WTC11 (cell line): ENCODE results near the gene TRAFD1.

ENCODE experiments used
- AFF4 ChIP-seq: sonication (generic); formaldehyde crosslinking; IDR thresholded peaks from 2 replicates; pipeline ENCODE4 v1.8.1; 2023; ENCODE audit warnings: mild to moderate bottlenecking, missing genetic modification reagents, borderline replicate concordance
- CTCF ChIP-seq: fragments of 200-600 bp; IDR thresholded peaks from 2 replicates; pipeline ENCODE4 v1.8.0; 2022; ENCODE audit warnings: antibody characterized with exemption
- ELF4 ChIP-seq: sonication (generic); formaldehyde crosslinking; IDR thresholded peaks from 2 replicates; pipeline ENCODE4 v1.8.1; 2022; ENCODE audit warnings: low read depth, mild to moderate bottlenecking, moderate library complexity, missing genetic modification reagents
- ETV6 ChIP-seq: sonication (generic); formaldehyde crosslinking; IDR thresholded peaks from 2 replicates; pipeline ENCODE4 v1.8.1; 2022; ENCODE audit warnings: mild to moderate bottlenecking, missing genetic modification reagents
- FOXP4 ChIP-seq: sonication (generic); formaldehyde crosslinking; IDR thresholded peaks from 2 replicates; pipeline ENCODE4 v1.8.0; 2022; ENCODE audit warnings: mild to moderate bottlenecking, missing genetic modification reagents
- HMGXB4 ChIP-seq: sonication (generic); formaldehyde crosslinking; IDR thresholded peaks from 2 replicates; pipeline ENCODE4 v1.8.1; 2023; ENCODE audit warnings: mild to moderate bottlenecking, moderate library complexity, missing genetic modification reagents
- IRF2 ChIP-seq: sonication (generic); formaldehyde crosslinking; IDR thresholded peaks from 2 replicates; pipeline ENCODE4 v1.8.0; 2022; ENCODE audit warnings: low read depth, missing genetic modification reagents, borderline replicate concordance
- NFYB ChIP-seq: sonication (generic); formaldehyde crosslinking; conservative IDR thresholded peaks from 2 replicates; pipeline ENCODE4 v1.8.0; 2022; ENCODE audit warnings: low read depth, missing genetic modification reagents
- SP1 ChIP-seq: sonication (generic); formaldehyde crosslinking; conservative IDR thresholded peaks from 2 replicates; pipeline ENCODE4 v1.8.1; 2022; ENCODE audit warnings: missing genetic modification reagents
- STAT6 ChIP-seq: sonication (generic); formaldehyde crosslinking; conservative IDR thresholded peaks from 2 replicates; pipeline ENCODE4 v1.8.1; 2023; ENCODE audit warnings: mild to moderate bottlenecking, low read depth, missing genetic modification reagents, moderate library complexity
- TEAD4 ChIP-seq: sonication (generic); formaldehyde crosslinking; IDR thresholded peaks from 2 replicates; pipeline ENCODE4 v1.8.0; 2022; ENCODE audit warnings: mild to moderate bottlenecking, missing genetic modification reagents
- USF1 ChIP-seq: sonication (generic); formaldehyde crosslinking; IDR thresholded peaks from 2 replicates; pipeline ENCODE4 v1.8.0; 2022; ENCODE audit warnings: mild to moderate bottlenecking, missing genetic modification reagents
- ZNF263 ChIP-seq: sonication (generic); formaldehyde crosslinking; IDR thresholded peaks from 2 replicates; pipeline ENCODE4 v1.8.1; 2022; ENCODE audit warnings: low read depth, mild to moderate bottlenecking, moderate library complexity, missing genetic modification reagents
- ZNF281 ChIP-seq: sonication (generic); formaldehyde crosslinking; IDR thresholded peaks from 2 replicates; pipeline ENCODE4 v1.8.0; 2023; ENCODE audit warnings: mild to moderate bottlenecking, missing genetic modification reagents

- TF ChIP-seq CTCF = no peak
- no peak for TF ChIP-seq ELF4 (CRISPR knock-in tag)
- no peak for TF ChIP-seq STAT6 (CRISPR knock-in tag)
- TF ChIP-seq HMGXB4 (CRISPR knock-in tag) = no peak
- no peak for TF ChIP-seq TEAD4 (CRISPR knock-in tag)
- TF ChIP-seq IRF2 (CRISPR knock-in tag) = no peak
- no peak for TF ChIP-seq SP1
- no peak for TF ChIP-seq USF1
- no peak for TF ChIP-seq AFF4 (CRISPR knock-in tag)
- TF ChIP-seq NFYB (CRISPR knock-in tag) = no peak
- TF ChIP-seq ETV6 (CRISPR knock-in tag) = no peak
- TF ChIP-seq ZNF281 (CRISPR knock-in tag) = no peak
- no peak for TF ChIP-seq ZNF263 (CRISPR knock-in tag)
- TF ChIP-seq FOXP4 (CRISPR knock-in tag) = no peak
These were observed 69.4 kb downstream of the TRAFD1 start for GRCh38 chr12:112194601-112195247.
